ENCODE measurements around the gene NR5A2. TPM values are rescaled to one million over a fixed set of nuclear protein-coding genes. Genes with fewer than 3 reads are reported as not detected.

Gene NR5A2
- total RNA-seq, 1 experiment from 2014 or later, result 4.7 TPM

GRCh38 chr1:200022239-200022804 is 5.2 kb upstream of the NR5A2 start:
- Histone ChIP-seq H2AK5ac (ENCODE audit: insufficient read length, low read length) (no peak overlapping the region), H3K9ac (ENCODE audit: extremely low read depth, insufficient read length, low read length) (no peak overlapping the region), H2BK5ac (ENCODE audit: insufficient read length, low read length) (no peak overlapping the region), H3K4me2 (ENCODE audit: insufficient read depth, insufficient read length, low read length) (no peak overlapping the region), H4K20me1 (ENCODE audit: control insufficient read depth, insufficient read depth, insufficient read length) (no peaks in the 10 kb centered on the region), H4K8ac (replicated peaks; ENCODE audit: insufficient read length, low read depth, low read length) (no peak overlapping the region), H2AFZ (ENCODE audit: low read length) (no peak overlapping the region), H3K56ac (ENCODE audit: insufficient read length, low read depth, low read length) (no peak overlapping the region), H3K23me2 (ENCODE audit: insufficient read length, low read depth, low read length, poor library complexity, severe bottlenecking) (no peaks in the 10 kb centered on the region), H3K4ac (ENCODE audit: low read depth, low read length) (no peak overlapping the region), H3K23ac (ENCODE audit: insufficient read length, low read depth, low read length) (no peak overlapping the region), H3K27ac (ENCODE audit: insufficient read length, low read depth, low read length) (no peak overlapping the region), H3K14ac (ENCODE audit: insufficient read depth, low read length) (no peak overlapping the region), H2BK20ac (ENCODE audit: low read depth, low read length, poor library complexity, severe bottlenecking) (no peak overlapping the region), H3K9me3 (ENCODE audit: control insufficient read depth, low read depth, low read length) (no peaks in the 10 kb centered on the region), H3K4me1 (ENCODE audit: insufficient read depth, low read length) (no peaks in the 10 kb centered on the region), H4K91ac (ENCODE audit: insufficient read length, low read depth, low read length) (no peak overlapping the region), H2BK15ac (ENCODE audit: low read depth, low read length) (no peak overlapping the region), H2BK12ac (ENCODE audit: insufficient read length, low read depth, low read length) (no peak overlapping the region), H3K27me3 (ENCODE audit: insufficient read depth, low read length) (no peaks in the 10 kb centered on the region), H3T11ph (ENCODE audit: low read length) (no peak overlapping the region), H4K5ac (ENCODE audit: insufficient read length, low read depth, low read length) (no peak overlapping the region), H2BK120ac (ENCODE audit: low read depth, low read length, poor library complexity, severe bottlenecking) (no peak overlapping the region), H3K79me2 (ENCODE audit: insufficient read depth, low read length) (no peaks in the 10 kb centered on the region), H3K79me1 (ENCODE audit: insufficient read depth, low read depth, low read length, poor library complexity, severe bottlenecking) (no peaks in the 10 kb centered on the region), H3K18ac (ENCODE audit: insufficient read length, low read depth, low read length) (no peak overlapping the region)
- Mint-ChIP-seq H3K9me3 (no peaks in the 10 kb centered on the region), H3K27ac (no peak overlapping the region), H3K4me3 (no peak overlapping the region), H3K36me3 (ENCODE audit: insufficient read depth in 1 of 3, low read depth in 3 of 3) (no peaks in the 10 kb centered on the region), H3K4me1 (no peaks in the 10 kb centered on the region), H3K27me3 (ENCODE audit: low read depth) (no peaks in the 10 kb centered on the region)
- DNase-seq, result no peak
- no peak for TF ChIP-seq CTCF (conservative IDR thresholded peaks at IDR 0.05)
- WGBS (ENCODE audit: extremely low coverage, insufficient read length, low lambda C conversion rate), result no CpG with 5 or more reads among the region's 4 CpGs

All from H9 (cell line).